GM13976 (cell line): ENCODE data around the gene ZC3H18.

Experiments used
- DNase-seq: peaks from one replicate; pipeline ENCODE4 v3.0.0; 2012; ENCODE audit warnings: low spot score
- CTCF ChIP-seq: IDR thresholded peaks from 2 replicates; pipeline ENCODE4 v1.5.1; 2012; ENCODE audit warnings: borderline replicate concordance, mild to moderate bottlenecking; ENCODE audit not compliant: insufficient read depth; ENCODE audit errors: extremely low read depth, missing control alignments, control extremely low read depth
- in situ Hi-C: fragments of 300-500 bp; cut with MboI; formaldehyde crosslinking; loops from one replicate; pipeline ENCODE4 v1.12.0; 2022; ENCODE audit warnings: low sequenced_read_pairs, mixed read lengths, inconsistent platforms; ENCODE audit not compliant: unreplicated experiment

ZC3H18 gene

GRCh38 chr16:88588148-88588547 lies 17.9 kb downstream of the ZC3H18 start:
- in situ Hi-C loops, result no loop called here
- DNase-seq, result no peak
- TF ChIP-seq CTCF, result no peak

DNA sequence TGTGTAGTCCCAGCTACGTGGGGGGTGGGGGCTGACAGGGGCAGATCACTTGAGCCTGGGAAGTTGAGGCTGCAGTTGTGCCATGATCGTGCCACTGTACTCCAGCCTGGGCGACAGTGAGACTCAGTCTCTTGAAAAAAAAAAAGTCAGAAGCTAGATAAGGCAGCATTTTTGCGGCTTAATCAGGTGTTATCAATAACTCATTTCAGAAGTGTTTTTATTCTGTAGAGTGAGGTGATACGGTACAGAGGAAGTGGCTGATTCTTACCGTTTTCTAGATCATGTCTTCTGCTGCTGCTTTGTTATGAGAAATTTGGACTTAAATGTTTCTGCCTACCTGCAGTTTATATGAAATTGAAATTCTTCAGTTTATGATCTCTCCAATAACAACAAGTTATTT lies 18.6 kb downstream of the ZC3H18 start:
- in situ Hi-C loops, result no loop called here
- TF ChIP-seq CTCF, result no peak
- no peak for DNase-seq

DNA sequence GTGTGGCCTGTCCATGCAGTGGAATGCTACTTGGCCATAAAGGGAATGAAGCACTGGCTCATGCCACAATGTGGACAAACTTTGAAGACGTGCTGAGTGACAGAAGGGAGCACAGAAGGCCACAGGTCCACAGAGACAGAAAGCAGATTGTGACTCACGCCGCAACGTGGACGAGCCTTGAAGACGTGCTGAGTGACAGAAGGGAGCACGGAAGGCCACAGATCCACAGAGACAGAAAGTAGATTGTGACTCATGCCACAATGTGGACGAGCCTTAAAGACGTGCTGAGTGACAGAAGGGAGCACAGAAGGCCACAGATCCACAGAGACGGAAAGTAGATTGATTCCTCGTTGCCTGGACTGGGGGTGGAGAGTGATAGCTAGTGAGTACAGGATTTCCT lies 19.2 kb downstream of the ZC3H18 start:
- DNase-seq, result no peak
- in situ Hi-C loops, result no loop called here
- no peak for TF ChIP-seq CTCF

DNA sequence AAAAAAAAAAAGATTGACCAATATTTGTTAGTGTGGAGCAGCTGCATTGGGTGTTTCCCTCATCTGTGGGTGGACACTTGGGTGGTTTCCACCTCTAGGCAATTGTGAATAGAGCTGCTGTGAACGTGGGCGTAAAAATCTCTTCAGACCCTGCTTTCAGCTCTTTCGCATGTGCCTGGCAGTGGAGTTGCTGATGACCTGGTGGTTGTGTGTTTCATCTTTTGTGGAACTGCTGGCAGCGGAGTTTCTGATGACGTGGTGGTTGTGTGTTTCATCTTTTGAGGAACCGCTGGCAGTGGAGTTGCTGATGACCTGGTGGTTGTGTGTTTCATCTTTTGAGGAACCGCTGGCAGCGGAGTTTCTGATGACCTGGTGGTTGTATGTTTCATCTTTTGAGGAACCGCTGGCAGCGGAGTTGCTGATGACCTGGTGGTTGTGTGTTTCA lies 21.4 kb downstream of the ZC3H18 start:
- no peak for TF ChIP-seq CTCF
- DNase-seq, result peak; percentile 83
- in situ Hi-C loops, result no loop called here

DNA sequence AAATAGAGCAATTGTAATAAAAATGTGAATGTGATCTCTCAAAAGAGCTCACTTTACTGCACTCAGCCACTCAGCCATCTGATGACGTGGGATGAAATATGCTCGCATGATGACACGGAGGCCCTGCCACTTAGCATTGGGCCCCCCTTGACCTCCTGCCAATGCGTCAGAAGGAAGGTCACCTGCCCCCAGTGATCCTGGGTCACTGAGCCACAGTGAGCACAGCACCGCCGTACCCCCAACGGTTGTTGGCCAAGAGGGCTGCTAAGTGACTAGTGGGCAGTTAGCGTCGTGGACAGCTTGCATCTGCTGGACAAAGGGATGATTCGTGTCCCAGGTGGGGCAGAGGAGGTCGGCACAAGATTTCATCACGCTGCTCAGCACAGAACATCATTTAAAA lies 22.9 kb downstream of the ZC3H18 start:
- TF ChIP-seq CTCF, result no peak
- in situ Hi-C loops, result no loop called here
- no peak for DNase-seq

DNA sequence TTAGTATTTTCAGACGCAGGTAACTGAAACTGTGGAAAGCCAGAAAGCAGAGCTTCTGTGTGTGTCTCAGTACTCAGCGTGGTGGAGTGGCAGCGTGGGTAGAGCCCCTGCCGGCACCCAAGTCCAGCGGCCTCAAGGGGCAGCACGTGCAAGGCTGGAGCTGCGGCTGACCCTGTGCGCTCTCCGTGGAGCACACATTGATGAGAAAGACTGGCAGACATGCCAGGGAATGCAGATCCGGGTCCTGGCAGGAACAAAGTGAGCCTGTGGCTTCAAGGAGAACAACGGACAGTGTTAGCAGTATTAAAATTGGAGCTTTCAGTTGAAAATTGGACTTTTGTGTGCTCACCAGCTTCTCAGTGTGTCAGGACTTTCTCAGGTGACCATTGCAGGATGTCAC lies 23.3 kb downstream of the ZC3H18 start:
- in situ Hi-C loops, result no loop called here
- no peak for TF ChIP-seq CTCF
- DNase-seq, result no peak

- TF ChIP-seq CTCF, result no peak
- DNase-seq, result no peak
- in situ Hi-C loops, result no loop called here
Observed at GRCh38 chr16:88593910-88594309, 23.7 kb downstream of the ZC3H18 start.
